Measurements from ENCODE around the gene SBNO1.

GRCh38 chr12:123384994-123385376, 20.3 kb upstream of the SBNO1 start:
- TF ChIP-seq, protein P1, sequence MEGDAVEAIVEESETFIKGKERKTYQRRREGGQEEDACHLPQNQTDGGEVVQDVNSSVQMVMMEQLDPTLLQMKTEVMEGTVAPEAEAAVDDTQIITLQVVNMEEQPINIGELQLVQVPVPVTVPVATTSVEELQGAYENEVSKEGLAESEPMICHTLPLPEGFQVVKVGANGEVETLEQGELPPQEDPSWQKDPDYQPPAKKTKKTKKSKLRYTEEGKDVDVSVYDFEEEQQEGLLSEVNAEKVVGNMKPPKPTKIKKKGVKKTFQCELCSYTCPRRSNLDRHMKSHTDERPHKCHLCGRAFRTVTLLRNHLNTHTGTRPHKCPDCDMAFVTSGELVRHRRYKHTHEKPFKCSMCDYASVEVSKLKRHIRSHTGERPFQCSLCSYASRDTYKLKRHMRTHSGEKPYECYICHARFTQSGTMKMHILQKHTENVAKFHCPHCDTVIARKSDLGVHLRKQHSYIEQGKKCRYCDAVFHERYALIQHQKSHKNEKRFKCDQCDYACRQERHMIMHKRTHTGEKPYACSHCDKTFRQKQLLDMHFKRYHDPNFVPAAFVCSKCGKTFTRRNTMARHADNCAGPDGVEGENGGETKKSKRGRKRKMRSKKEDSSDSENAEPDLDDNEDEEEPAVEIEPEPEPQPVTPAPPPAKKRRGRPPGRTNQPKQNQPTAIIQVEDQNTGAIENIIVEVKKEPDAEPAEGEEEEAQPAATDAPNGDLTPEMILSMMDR (conservative IDR thresholded peaks at IDR 0.05; ENCODE audit: low read length): no peak
- no peak for TF ChIP-seq EZH2phosphoT487 (IDR thresholded peaks at IDR 0.05; ENCODE audit: borderline replicate concordance)

All from Loucy (cell line).